SKM-1 (cell line): ENCODE results near the gene FTCDNL1.

Experiments used
- DNase-seq: peaks from one replicate; lab custom pipeline; 2025; ENCODE audit not compliant: unreplicated experiment; lab: John Stamatoyannopoulos, UW

Gene FTCDNL1

GRCh38 chr2:199743415-199744120 is 107.4 kb downstream of the FTCDNL1 start:
- no peak for DNase-seq

GRCh38 chr2:199742884-199743283 is 108.1 kb downstream of the FTCDNL1 start:
- no peak for DNase-seq

GRCh38 chr2:199740111-199740428 is 110.9 kb downstream of the FTCDNL1 start:
- DNase-seq: no peak

GRCh38 chr2:199739413-199740110 is 111.4 kb downstream of the FTCDNL1 start:
- DNase-seq: peak; percentile 57

- peak; percentile 97 for DNase-seq
These were observed 112.1 kb downstream of the FTCDNL1 start for GRCh38 chr2:199738727-199739412.

GRCh38 chr2:199734651-199735050 is 116.3 kb downstream of the FTCDNL1 start:
- no peak for DNase-seq

- no peak for DNase-seq
These were observed 117.0 kb downstream of the FTCDNL1 start for GRCh38 chr2:199734011-199734410.

GRCh38 chr2:199727801-199728200 is 123.2 kb downstream of the FTCDNL1 start:
- DNase-seq: no peak

- no peak for DNase-seq
These were observed 123.7 kb downstream of the FTCDNL1 start for GRCh38 chr2:199727306-199727705.

GRCh38 chr2:199718074-199718473 is 132.9 kb downstream of the FTCDNL1 start:
- DNase-seq: no peak

- no peak for DNase-seq
These were observed 133.4 kb downstream of the FTCDNL1 start for GRCh38 chr2:199717587-199717907.

GRCh38 chr2:199716807-199717586 is 134.0 kb downstream of the FTCDNL1 start:
- DNase-seq: no peak

GRCh38 chr2:199713746-199714145 is 137.2 kb downstream of the FTCDNL1 start:
- DNase-seq: no peak

- DNase-seq: no peak
These were observed 140.4 kb downstream of the FTCDNL1 start for GRCh38 chr2:199710551-199710950.
